GM18511 (cell line): ENCODE measurements around the gene CST5.
A peak's percentile ranks its signal among the peaks of the same experiment; 100 is the strongest.
"Not testable (repeated sequence)": the region's sequence is repeated elsewhere in the genome, so short reads cannot be mapped to it uniquely, and the experiment has no call there.

Source experiments
- ATAC-seq: cut with Tn5 transposase; IDR thresholded peaks from one replicate; pipeline ENCODE4 v1.9.1; 2021; ENCODE audit warnings: mild to moderate bottlenecking, moderate library complexity; ENCODE audit not compliant: unreplicated experiment

CST5 gene

DNA sequence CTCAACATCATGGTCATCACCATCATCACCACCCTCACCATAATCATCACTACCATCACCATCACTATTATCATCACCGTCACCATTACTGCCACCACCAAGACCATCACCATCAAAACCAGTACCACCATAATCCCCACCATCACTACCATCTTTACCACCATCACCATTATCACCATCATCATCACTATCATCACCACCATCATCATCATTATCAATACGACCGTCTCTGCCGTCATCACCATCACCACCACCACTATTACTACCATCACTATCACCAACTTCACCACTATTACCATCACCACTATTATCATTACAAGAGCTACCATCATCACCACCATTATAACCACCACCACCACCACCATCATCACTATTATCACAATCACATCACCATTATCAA is 11.3 kb upstream of the CST5 start:
- ATAC-seq: not testable (repeated sequence)

DNA sequence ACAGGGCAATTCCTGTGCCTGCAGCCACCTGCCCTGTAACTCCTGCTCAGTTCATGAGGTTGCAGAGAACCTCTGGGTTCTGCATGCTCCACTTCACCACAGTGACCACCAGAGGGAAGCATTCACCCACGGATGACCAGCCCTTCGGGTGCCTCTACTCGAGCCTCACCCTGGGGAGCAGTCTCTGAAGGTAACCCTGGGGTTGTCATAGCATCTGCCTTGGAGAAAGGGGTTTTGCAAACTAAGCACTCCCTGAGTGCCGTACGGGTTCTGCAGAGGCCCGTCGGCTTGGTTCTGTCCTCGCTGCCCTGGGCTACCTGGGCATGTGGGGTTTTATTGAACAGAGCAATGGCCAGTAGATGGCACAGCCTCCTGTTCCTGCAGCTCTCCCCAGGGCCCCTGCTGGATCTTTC is 10.2 kb upstream of the CST5 start:
- ATAC-seq: peak; percentile 90

DNA sequence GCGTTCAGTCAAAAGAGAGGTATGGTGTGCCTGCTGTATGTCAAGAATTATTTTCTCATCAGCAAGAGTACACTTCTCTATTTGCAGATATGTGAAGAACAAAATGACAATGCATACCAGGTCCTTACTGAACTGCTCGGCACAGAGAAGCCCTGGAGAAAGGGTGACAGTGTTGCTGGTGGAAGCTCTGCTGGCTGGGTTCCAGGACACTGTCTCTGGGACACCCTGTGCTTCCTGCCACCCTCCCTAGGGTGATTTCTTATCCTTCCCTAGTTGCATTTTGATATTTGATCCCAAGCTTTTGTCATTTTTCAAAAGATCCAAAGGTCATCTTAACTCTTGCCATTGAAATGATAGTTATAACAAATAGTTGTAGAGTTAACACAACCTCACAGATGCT is 8.3 kb upstream of the CST5 start:
- ATAC-seq: no peak

DNA sequence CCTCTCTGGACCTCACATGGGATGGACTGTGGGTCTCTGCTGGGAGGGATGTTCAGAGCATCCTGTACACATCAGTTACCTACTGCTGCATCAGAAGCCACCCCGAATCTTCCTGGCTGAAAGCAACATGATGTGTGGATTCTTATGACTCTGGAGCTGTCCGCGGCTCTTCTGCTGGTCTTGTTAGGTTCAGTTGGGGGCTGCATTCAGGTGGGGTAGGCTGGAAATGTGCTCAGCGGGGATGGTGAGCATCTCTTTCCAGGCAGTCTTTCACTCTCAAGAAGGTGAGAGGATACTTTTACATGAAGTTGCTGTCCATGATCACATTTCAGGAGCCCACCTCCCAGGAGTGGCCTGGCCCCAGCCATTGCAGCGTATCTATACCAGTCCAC is 5.2 kb upstream of the CST5 start:
- no peak for ATAC-seq

DNA sequence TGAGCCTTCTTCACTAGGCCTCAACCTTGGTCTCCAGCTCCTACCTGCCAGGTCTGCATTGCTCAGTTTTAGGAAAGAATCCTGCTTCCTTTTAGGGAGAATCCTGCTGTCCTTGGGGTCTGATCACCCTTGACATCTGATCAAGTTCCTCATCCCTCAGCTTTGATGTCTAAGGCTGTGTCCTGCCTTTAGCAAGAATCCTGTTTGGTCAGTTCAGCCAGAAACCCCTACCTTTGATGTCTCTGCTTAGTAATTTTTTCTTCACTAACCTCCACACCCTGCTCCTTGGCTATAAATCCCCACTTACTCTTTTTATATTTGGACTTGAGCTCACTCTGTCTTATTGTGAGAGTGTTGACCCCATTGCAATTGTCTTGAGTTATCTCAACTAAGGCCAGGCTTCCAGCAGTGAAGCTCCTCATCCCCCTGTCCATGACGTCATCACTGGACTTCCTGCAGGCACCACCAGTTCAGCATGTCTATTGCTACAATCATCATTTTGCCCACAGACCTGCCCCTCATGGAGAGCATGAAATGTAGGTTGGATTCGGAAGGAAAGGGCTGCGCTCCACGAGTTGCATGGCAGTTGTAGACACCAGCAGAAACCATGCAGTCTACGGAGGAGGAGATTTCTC is 4.7 kb upstream of the CST5 start:
- ATAC-seq: no peak

DNA sequence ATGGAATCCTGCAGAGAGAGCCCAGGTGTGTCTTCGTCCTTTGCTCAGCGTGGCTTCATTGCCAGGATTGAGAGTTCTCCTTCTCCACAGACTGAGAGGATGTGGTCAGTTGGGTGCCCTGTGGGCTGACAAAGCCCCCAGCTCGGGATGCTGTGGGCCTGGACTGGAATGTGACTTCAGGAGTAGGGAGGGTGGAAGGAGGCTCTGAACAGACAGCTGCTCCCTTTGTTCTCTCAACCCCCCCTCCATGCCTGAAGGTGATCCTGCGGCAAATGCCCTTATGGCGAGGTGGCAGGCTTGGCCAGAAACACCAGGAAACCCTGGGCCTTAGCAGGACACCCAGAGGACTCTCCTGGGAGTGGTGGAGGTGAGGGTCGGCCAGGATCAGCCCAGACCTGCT is 1.8 kb upstream of the CST5 start:
- no peak for ATAC-seq

DNA sequence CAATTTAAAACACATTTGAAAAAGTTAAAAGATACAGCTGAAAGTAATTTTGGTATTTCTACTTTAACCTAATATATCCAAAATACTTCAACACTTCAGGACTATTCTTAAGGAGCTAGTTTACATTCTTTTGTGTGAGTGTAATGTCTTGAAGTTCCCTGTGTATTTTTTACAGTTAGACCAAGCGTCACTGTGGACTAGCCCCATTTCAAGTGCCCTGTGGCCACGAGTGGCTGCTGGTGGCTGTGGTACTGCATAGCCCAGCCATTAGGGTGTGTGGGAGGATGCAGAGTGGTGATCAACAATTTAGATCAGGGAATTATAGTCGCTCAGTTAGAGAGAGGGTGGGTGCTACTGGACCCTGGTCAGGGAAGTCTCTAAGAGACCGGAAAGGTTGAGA is 869 bp upstream of the CST5 start:
- ATAC-seq: no peak

DNA sequence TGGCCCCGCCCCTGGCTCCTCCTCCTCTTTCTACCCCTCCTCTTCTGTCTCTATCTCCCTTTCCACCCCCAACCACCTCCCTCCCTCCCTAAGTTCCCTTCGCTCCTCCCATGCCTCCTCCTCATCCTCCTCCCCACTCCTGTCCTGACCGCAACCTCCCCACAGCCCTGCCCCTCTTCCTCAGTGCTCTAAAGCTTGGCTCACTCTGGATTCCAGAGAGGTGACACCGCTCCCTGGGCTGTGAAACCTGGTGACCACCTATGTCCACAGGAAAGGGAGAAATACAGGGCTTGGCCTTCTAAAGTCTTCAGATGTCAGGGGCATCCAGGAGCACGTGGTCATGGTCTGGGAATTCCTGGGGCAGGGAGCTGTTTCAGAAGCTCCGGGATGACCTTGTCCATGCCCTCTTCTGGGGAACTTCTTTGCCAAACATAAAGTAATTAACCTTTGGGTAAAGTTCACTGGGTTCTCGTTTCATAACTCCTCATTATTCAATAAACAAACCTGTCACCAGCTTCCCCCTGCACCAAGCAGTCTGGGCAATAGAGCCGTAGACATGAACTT is 345 bp upstream of the CST5 start:
- no peak for ATAC-seq

DNA sequence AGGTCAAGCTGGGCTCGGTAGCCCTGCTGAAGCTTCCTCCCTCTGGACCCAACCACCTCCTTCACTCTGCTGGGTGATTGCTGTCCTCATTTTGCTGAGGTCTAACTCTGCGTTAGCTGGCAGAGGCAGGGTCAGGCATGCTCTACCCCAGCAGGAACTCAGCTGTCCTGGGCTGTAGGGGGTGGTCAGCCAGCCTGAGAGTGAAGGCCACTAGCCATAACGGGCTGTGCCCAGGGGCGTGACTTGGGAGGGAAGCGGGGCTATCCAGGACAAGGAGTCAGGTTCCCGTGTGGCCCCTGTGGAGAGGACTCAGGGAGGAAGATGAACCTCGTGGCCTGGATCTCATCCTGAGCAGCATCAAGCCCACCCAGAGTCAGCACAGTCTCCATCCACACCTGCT is 761 bp downstream of the CST5 start:
- no peak for ATAC-seq

DNA sequence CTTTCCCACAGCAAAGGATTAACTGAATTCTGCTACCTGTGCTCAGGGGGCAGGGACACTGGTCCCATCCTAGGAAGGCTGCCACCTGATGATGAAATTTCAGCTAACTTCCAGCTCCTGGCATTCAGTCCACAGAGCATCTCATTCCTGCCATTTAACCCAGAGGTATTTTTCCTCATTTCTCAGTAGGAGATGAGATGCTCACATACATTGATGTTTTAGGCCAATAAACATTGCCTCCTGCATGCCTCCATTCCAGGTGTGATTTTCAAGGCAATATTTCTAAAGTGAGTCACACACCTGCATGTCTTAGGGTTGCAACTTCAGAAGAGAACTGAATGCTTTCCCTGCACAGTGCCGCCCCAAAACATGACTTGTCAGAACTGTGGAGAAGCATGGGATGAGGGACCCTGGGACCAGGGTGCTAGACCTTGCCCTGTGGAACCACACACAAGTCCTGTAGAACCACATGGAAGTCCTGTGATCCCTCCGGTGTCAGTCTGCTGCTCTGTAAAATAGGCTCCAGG is 1.5 kb downstream of the CST5 start:
- ATAC-seq: not testable (repeated sequence)

DNA sequence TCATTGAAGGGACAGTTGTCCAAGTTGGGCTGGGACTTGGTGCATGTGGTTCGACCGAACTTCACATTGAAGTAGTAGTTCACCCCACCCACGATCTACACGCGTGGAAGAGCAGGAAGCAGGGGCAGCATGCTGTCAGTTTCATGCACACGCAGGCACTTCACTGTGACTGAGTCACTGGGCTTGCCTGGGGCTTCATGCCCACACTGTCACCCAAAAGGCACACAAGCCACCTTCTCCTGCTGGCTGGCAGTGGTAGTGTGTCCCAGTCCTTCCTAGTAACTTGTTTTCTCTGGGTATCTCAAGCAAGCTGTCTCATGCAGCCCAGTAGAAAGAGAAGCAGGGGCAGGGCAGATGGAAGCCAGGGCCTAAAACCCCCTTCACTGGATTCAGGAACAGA is 2.0 kb downstream of the CST5 start:
- no peak for ATAC-seq

DNA sequence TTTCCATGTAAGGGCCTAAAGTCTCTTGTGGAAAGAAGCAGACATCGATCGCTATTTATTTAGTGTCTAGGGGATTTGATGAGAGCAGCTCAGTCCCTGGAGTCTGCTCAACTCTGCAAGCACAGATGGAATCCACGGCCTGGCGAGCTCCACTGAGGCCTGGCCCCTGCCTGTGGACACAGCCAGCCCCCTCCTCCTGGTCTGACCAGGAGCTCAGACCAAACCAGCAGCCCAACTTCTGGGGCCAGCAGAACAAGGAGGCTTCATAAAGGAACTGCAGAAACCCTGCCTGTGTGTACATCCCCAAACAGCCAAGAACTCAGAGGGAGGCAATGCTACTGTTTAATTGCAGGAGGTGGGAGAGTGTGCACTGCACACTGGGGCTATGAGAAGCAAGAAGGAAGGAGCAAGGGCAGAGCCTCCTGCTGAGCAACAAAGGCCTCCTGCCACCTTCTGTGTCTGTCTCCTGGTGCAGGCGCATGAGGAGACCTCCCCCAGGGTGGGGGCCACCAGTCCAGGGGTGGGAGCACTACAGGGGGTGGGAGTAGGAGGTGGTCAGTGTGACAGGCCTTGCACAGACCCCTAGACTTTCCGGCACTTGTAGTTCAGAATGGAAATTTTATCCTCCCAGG is 3.8 kb downstream of the CST5 start:
- no peak for ATAC-seq

DNA sequence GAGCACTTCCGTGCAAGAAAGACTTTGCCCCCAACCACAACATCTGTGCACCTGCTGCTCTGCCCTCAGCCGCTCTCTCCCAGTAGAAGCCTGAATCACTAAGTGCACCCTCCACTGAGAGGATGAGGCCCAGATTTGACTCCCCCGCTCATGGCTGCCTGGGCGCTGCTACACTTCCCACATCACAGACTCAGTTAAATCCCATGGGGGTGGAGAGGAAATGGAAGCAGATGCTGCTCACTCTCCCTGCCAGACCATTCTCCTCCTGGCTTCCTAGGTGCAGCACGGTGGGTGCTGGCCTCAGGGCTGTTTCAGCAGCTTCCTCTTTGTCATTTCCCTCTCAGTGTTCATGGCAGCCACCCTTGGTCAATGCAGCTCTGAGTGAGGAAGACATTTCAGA is 4.8 kb downstream of the CST5 start:
- no peak for ATAC-seq

DNA sequence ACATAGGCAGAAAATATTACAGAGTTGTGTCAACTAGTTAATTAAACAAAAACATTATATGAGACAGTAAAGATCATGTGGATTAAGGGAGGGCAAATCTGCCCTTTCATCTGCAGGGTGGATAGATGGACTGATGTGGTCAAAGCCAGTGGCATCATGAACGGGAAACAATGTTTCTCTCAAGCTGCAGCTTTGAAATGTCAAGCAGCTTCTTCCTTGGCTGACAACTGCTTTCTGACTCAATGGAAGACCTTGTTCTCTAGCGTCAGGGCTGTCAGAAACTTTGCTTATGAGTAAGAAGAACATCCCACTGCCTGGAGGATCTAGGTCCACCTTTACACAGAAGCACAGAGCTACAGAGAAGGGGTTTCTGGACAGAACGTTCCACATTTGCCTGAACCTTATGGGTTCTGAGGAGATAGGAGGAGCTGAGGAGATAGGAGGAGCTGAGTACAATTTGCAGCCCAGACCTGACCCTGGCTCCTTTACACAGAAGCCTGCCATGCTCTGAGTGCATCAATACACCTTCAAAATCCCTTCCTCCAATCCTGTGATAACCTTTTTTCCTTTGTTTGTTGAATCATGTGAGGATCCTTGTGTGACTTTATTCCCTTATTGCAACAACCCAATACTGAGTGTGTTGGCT is 6.1 kb downstream of the CST5 start:
- ATAC-seq: no peak

DNA sequence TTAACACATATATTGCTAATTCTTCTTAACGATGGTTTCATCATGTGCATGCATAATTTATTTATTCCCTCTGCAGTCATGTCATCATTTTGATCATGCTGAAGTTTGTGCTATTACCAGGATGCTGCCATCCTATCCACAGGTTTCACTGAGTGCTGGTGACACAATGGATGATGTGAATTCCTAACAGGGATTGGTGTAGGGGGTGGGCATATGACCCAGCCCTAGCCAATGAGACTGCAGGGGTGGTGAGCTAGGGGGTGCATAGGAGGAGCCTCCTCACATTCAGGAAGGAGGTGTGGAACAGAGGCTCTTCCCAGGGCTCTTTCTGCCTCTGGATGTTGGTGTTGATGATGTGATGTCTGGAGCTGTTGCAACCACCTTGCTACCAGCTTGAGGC is 7.5 kb downstream of the CST5 start:
- no peak for ATAC-seq

DNA sequence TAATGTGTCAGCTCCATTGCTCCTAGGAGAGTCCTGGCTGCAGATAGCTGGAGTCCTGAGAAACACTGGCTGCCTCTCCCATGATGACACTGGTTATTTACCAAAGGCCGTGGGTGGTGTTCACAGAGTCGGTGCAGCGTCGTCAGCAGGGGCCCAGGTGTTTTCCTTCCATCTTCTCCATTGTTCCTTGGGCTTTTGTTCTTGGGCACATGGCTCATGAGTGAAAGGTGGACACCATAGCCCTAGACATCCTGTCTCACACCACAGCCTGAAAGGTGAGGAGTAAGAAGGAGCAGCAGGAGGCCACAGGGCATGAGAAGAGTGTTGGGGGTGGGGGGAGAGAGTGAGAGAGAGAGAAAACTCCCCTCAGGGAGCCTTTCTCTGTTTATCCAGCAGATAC is 9.1 kb downstream of the CST5 start:
- ATAC-seq: no peak

DNA sequence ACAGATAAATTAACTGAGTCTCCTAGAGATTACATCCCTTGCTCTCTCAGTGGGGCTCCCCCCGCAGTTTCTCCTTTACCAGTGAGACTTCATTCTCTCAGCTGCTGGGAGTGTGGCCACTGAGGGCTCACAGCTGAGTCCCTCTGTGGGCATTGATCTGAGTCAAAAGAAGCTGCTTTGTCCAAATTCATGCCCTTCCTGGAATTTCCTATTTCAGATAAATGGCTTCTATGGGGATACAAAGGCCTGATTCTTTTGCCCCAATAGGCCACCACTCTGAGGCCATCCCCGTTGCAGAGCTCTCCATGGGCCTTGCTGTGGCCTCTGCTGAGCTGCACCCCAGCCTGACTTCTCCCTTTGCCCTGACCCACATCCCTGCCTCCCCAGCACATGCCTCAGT is 10.0 kb downstream of the CST5 start:
- ATAC-seq: no peak

DNA sequence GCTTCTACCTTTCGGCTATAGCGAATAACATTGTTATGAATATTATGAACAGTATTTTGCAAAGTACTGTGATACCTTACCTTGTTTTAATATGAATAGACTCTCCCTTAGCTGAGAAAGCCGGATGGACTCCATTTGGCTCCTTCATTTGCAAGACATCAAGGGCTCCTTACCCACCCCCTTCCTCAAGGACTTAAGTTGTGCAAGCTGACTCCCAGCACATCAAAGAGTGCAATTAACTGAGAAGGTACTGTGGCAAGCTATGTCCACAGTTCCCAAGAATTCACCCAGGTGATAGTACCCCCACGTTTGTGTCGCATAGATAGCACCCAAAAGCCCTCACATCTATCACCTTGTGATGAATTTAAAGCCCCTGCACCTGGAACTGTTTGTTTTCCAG is 11.2 kb downstream of the CST5 start:
- ATAC-seq: no peak

DNA sequence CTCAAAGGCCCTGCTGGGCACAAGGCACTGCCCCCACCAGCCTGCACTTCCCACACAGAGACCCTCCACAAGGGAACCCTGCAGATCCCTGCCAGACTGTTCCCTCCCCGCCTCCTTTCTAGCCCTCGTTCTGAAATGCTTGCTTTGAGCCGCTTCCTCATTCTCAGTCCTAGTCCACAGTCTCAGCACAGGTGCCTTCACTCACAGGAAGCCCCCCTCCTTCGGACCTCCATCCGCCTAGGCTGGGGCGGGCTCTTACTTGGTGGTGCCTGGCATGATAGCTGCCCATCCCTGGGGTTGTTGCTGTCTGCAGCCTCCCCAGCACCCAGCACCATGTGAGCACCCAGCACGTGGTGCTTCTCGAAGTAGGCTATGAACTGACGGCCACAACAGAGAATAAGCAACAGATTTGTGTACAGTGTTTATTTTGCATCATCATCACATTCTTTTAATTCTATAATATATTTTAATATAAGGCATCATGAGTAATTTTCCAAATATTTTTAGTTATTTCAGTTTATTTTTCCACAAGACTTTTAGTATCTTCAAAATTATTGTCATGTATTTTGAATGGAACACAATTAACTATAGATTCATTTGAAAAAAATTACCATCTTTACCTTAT is 12.3 kb downstream of the CST5 start:
- ATAC-seq: no peak

DNA sequence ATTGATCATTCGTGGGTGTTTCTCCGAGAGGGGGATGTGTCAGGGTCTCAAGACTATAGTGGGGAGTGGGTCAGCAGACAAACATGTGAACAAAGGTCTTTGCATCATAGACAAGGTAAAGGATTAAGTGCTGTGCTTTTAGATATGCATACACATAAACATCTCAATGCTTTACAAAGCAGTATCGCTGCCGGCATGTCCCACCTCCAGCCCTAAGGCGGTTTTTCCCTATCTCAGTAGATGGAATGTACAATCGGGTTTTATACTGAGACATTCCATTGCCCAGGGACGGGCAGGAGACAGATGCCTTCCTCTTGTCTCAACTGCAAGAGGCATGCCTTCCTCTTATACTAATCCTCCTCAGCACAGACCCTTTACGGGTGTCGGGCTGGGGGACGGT is 18.8 kb downstream of the CST5 start:
- ATAC-seq: not testable (repeated sequence)

DNA sequence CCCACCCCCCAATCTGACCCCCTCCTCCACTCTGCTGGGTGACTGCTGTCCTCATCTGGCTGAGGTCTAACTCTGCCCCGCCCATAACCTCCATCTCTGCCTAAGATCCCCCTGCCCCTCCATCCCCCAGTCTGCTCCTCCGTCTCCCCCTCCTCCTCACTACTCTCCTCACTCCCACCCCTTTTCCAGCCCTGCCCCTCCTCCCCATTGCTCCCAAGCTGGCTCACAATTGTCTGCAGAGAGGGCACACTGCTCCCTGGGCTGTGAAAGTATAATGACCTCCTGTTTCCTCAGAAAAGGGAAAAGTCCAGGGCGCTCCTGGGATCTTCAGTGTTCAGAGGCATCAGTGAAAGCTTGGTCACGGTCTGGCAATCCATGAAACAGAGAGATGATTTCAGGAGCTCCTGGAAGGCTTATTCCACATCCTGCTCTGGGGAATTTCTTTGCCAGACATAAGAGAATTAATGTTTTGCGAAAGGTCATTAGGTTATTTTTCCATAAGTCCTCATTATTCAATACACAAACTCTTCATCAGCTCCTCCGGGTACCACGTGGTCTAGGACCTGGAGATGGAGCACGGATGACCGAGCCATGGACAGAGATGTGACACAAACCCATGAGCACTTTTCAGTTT is 21.5 kb downstream of the CST5 start:
- no peak for ATAC-seq
